Natural killer cell (primary cell): ENCODE data around the gene IL7R. TPM values are rescaled to one million over a fixed set of nuclear protein-coding genes. Genes with fewer than 3 reads are reported as not detected.

Experiments used
- ATAC-seq, 3 donors: fragments of 150-1000 bp in 2 of 3; fragments of 200-7000 bp in 1 of 3; cut with Tn5 transposase; 1 replicate in 1 of 3; 2 replicates in 2 of 3; pipeline ENCODE4 v1.10.0; 2021; ENCODE audit warnings: mild to moderate bottlenecking in 2 of 3, moderate library complexity in 2 of 3
- DNase-seq, 2 donors: peaks; one replicate each; pipeline versions ENCODE4 v3.0.0 to v3.0.0-alpha.2; 2013 to 2021; ENCODE audit warnings: mixed read lengths in 1 of 2
- H3K27ac ChIP-seq: one replicate; pipeline ENCODE4 v1.5.1; 2013; ENCODE audit warnings: mild to moderate bottlenecking, low read length
- H3K27me3 ChIP-seq: one replicate; pipeline ENCODE4 v1.6.1; 2013; ENCODE audit warnings: low read length; ENCODE audit not compliant: control insufficient read depth, insufficient read depth
- H3K36me3 ChIP-seq: one replicate; pipeline ENCODE4 v1.6.1; 2013; ENCODE audit warnings: low read length; ENCODE audit not compliant: control insufficient read depth, insufficient read depth
- H3K4me1 ChIP-seq: one replicate; pipeline ENCODE4 v1.6.1; 2013; ENCODE audit warnings: low read length; ENCODE audit not compliant: control insufficient read depth, insufficient read depth
- H3K4me3 ChIP-seq: one replicate; pipeline ENCODE4 v1.5.1; 2013; ENCODE audit warnings: low read length
- H3K9me3 ChIP-seq: one replicate; pipeline ENCODE4 v1.6.1; 2013; ENCODE audit warnings: low read length; ENCODE audit not compliant: control insufficient read depth, insufficient read depth
- H3K27ac Mint-ChIP-seq, 2 donors: one replicate each; pipeline ENCODE4 v1.8.0; 2022; ENCODE audit warnings: mild to moderate bottlenecking in 2 of 2, mixed read lengths in 2 of 2, moderate library complexity in 1 of 2
- H3K27me3 Mint-ChIP-seq, 2 donors: one replicate each; pipeline ENCODE4 v1.8.0; 2022; ENCODE audit warnings: low read depth in 2 of 2, mixed read lengths in 2 of 2
- H3K36me3 Mint-ChIP-seq: one replicate; pipeline ENCODE4 v1.8.0; 2022; ENCODE audit warnings: mixed read lengths
- H3K4me1 Mint-ChIP-seq, 2 donors: one replicate each; pipeline ENCODE4 v1.8.0; 2022; ENCODE audit warnings: mixed read lengths in 2 of 2
- H3K4me3 Mint-ChIP-seq: one replicate; pipeline ENCODE4 v1.8.0; 2022; ENCODE audit warnings: mild to moderate bottlenecking, moderate library complexity, mixed read lengths
- H3K9me3 Mint-ChIP-seq, 2 donors: one replicate each; pipeline ENCODE4 v1.8.0; 2022; ENCODE audit warnings: mixed read lengths in 2 of 2
- CTCF ChIP-seq: fragments of 200-600 bp; IDR thresholded peaks from one replicate; pipeline ENCODE4 v1.8.0; 2022; ENCODE audit warnings: antibody characterized with exemption
- WGBS: methylation state at CpG from one replicate; pipeline ENCODE4 v1.1.7; 2013; ENCODE audit warnings: missing lambda C conversion rate; ENCODE audit not compliant: insufficient coverage; 5-methylcytosine and 5-hydroxymethylcytosine counted together
- intact Hi-C: fragments of 100-400 bp; cut with micrococcal nuclease; formaldehyde crosslinking; loops from one replicate; pipeline ENCODE4 v1.14.2; 2022
- total RNA-seq, 4 donors: library from RNA; stranded (reverse); fragments of 120-200 nt in 1 of 4; gene quantifications; one replicate each; pipeline versions ENCODE4 v1.2.3 to v1.2.4, GENCODE V29; 2013 to 2022

The IL7R gene
- total RNA-seq, 3 donors from 2014 or later (not counting 1 experiment from before 2014, with no cell fraction given), result 22.0 to 42.7 (median 30.4) TPM

DNA sequence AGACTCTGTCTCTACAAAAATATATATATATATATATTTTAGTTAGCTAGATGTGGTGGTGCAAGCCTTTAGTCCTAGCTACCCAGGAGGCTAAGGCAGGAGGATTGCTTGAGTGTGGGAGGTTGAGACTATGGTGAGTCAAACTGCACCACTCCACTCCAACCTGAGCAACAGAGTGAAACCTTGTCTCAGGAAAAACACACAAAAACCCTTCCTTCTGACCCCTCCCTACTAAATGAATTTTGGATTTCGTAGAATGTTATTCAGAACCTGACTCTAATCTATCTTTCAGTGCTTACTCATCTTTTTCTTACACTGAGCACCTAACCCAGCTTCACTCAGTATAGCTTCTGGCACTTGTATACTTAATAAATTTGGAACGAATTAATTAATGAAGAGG, 35.2 kb upstream of the IL7R start:
- WGBS, result 90% methylated on average over 2 of the region's 2 CpGs
- Mint-ChIP-seq H3K9me3 (no peaks in the 10 kb centered on the region), H3K4me1 (peaks cover 5 to 14% of the 10 kb centered on the region in 2 donors), H3K27ac (no peak overlapping the region), H3K27me3 (peaks cover 0 to 6% of the 10 kb centered on the region in 2 donors), H3K36me3 (no peaks in the 10 kb centered on the region), H3K4me3 (no peak overlapping the region)
- peaks cover 35% of the 10 kb centered on the region for H3K4me1 ChIP-seq
- DNase-seq (no peak), ATAC-seq (no peak)
- peak overlapping the region; percentile 23 for H3K27ac ChIP-seq
- no peak for TF ChIP-seq CTCF
- H3K36me3 ChIP-seq, result no peaks in the 10 kb centered on the region
- H3K9me3 ChIP-seq, result no peaks in the 10 kb centered on the region
- H3K27me3 ChIP-seq, result no peaks in the 10 kb centered on the region
- intact Hi-C loops, result no loop called here
- H3K4me3 ChIP-seq, result no peak overlapping the region

DNA sequence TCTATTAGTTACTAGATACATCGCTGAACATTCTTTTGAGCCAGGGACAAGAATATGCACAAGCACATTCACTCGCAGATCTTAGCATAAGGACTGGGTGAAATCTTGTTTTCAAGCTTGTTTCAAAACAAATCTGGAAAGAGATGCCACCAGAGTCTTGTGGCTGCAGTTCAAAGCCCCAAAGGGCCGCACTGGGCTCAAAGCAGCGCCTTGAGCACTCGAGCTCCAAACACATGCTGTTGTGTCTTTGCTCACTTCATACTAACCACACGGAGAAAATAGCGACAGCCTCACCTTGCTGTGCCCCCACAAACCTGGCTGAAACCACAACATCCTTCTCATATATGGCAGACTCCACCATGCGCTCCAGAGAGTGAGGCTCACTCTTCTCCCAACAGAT, 34.2 kb upstream of the IL7R start:
- Histone ChIP-seq H3K4me3 (no peak overlapping the region), H3K36me3 (no peaks in the 10 kb centered on the region), H3K27me3 (no peaks in the 10 kb centered on the region), H3K9me3 (no peaks in the 10 kb centered on the region), H3K27ac (peak overlapping the region; percentile 53), H3K4me1 (peaks cover 29% of the 10 kb centered on the region)
- TF ChIP-seq CTCF, result no peak
- DNase-seq, result peak in 1 of 2 donors; percentile 75
- Mint-ChIP-seq H3K27me3 (peaks cover 0 to 7% of the 10 kb centered on the region in 2 donors), H3K27ac (no peak overlapping the region), H3K4me3 (no peak overlapping the region), H3K9me3 (no peaks in the 10 kb centered on the region), H3K36me3 (no peaks in the 10 kb centered on the region), H3K4me1 (peaks cover 5 to 14% of the 10 kb centered on the region in 2 donors)
- intact Hi-C loops, result no loop called here
- WGBS, result 30% methylated on average over 8 of the region's 8 CpGs
- peak in 1 of 3 donors; percentile 42 for ATAC-seq

DNA sequence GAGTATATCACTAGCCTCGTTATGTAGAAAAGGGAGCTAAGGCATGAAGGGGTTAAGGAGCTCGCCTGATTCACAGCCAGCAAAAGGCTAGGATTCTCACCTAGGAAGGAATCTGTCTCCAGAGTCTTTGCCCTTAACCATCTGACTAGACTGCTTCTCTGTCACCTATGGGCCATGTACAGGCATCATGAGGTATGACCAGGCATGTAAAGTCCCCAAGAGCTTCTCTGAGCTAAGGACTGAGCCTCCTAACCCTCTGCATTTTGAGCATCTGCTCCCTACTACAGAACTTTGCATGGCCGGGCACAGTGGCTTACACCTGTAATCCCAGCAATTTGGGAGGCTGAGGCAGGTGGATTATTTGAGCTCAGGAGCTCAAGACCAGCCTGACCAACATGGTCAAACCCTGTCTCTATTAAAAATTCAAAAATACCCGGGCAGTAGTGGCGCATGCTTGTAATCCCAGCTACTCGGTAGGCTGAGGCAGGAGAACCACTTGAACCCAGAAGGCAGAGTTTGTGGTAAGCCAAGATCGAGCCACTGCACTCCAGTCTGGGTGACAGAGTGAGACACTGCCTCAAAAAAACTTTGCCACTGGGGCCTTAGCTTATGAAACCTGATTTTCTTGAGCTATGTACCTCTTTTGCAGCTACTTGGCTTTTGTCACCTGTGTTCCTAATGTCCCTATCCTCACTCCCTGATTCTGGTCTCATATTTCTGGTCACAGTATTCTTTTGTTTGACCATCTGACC, 33.2 kb upstream of the IL7R start:
- peaks cover 29% of the 10 kb centered on the region for H3K4me1 ChIP-seq
- no peak overlapping the region for H3K27ac ChIP-seq
- H3K36me3 ChIP-seq, result no peaks in the 10 kb centered on the region
- H3K9me3 ChIP-seq, result no peaks in the 10 kb centered on the region
- no peaks in the 10 kb centered on the region for H3K36me3 Mint-ChIP-seq
- H3K27me3 Mint-ChIP-seq, result peaks cover 0 to 7% of the 10 kb centered on the region in 2 donors
- DNase-seq (peak in 1 of 2 donors; percentile 53), ATAC-seq (no peak)
- H3K4me3 ChIP-seq, result no peak overlapping the region
- no peak for TF ChIP-seq CTCF
- 67% methylated on average over 7 of the region's 7 CpGs for WGBS
- no peaks in the 10 kb centered on the region for H3K27me3 ChIP-seq
- H3K9me3 Mint-ChIP-seq, result no peaks in the 10 kb centered on the region
- intact Hi-C loops, result no loop called here
- H3K4me1 Mint-ChIP-seq, result peaks cover 5 to 14% of the 10 kb centered on the region in 2 donors
- H3K4me3 Mint-ChIP-seq, result no peak overlapping the region
- no peak overlapping the region for H3K27ac Mint-ChIP-seq

DNA sequence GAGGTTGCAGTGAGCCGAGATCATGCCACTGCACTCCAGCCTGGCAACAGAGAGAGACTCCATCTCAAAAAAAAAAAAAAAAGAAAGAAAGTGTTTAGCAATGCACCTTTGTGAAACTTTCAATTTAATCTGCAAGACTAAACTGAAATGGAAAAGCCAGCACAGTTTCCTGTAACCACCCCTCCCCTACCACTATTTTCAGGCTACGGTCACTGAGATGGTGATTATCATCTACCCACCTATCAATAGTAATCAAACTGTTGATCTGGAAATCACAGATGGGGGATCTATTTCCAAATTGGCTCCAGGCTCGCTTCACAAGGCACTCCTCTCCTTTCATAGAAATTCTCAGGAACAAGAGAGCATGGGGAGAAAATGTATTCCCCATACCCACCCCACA, 30.6 kb upstream of the IL7R start:
- Histone ChIP-seq H3K36me3 (no peaks in the 10 kb centered on the region), H3K4me1 (peaks cover 22% of the 10 kb centered on the region), H3K27me3 (no peaks in the 10 kb centered on the region), H3K27ac (no peak overlapping the region), H3K4me3 (no peak overlapping the region), H3K9me3 (no peaks in the 10 kb centered on the region)
- no peak overlapping the region for H3K4me3 Mint-ChIP-seq
- DNase-seq (no peak), ATAC-seq (no peak)
- H3K27ac Mint-ChIP-seq, result no peak overlapping the region
- 52% methylated on average over 2 of the region's 3 CpGs for WGBS
- intact Hi-C loops, result no loop called here
- H3K27me3 Mint-ChIP-seq, result peaks cover 0 to 3% of the 10 kb centered on the region in 2 donors
- no peaks in the 10 kb centered on the region for H3K9me3 Mint-ChIP-seq
- H3K4me1 Mint-ChIP-seq, result peaks cover 5 to 8% of the 10 kb centered on the region in 2 donors
- no peaks in the 10 kb centered on the region for H3K36me3 Mint-ChIP-seq
- no peak for TF ChIP-seq CTCF
